BLaER1 treated with 17β-estradiol and CSF1 and Interleukin-3, amounts not matched to agents 10 nM and 100 nM (cell line): Measurements from ENCODE around the gene CRTC1.

ENCODE experiments used
- H3K27ac ChIP-seq, 11 experiments: shearing (Covaris generic); formaldehyde crosslinking; 2 replicates each; pipeline ENCODE4 v1.8.1; 2022
- H3K27me3 ChIP-seq, 11 experiments: shearing (Covaris generic); formaldehyde crosslinking; 2 replicates each; pipeline ENCODE4 v1.8.1; 2022
- H3K36me3 ChIP-seq, 11 experiments: shearing (Covaris generic); formaldehyde crosslinking; 2 replicates each; pipeline ENCODE4 v1.8.1; 2022
- H3K4me1 ChIP-seq, 10 experiments: shearing (Covaris generic); formaldehyde crosslinking; 2 replicates each; pipeline ENCODE4 v1.8.1; 2022
- H3K4me2 ChIP-seq, 11 experiments: shearing (Covaris generic); formaldehyde crosslinking; 2 replicates each; pipeline ENCODE4 v1.8.1; 2022
- H3K4me3 ChIP-seq, 10 experiments: shearing (Covaris generic); formaldehyde crosslinking; 2 replicates each; pipeline ENCODE4 v1.8.1; 2022
- H3K9ac ChIP-seq, 11 experiments: shearing (Covaris generic); formaldehyde crosslinking; 2 replicates each; pipeline ENCODE4 v1.8.1; 2022
- H3K9me3 ChIP-seq, 11 experiments: shearing (Covaris generic); formaldehyde crosslinking; replicated peaks in 1 of 11; 2 replicates each; pipeline ENCODE4 v1.8.1; 2022
- H4K20me1 ChIP-seq, 11 experiments: shearing (Covaris generic); formaldehyde crosslinking; 2 replicates each; pipeline ENCODE4 v1.8.1; 2022
- Cebpa-rat ChIP-seq, 11 experiments: shearing (Covaris generic); IDR thresholded peaks; 2 replicates each; pipeline ENCODE4 v1.8.1; 2022

CRTC1 gene

GRCh38 chr19:18649371-18650020, 34.0 kb upstream of the CRTC1 start:
- Histone ChIP-seq H3K4me1 (peaks cover 65 to 82% (median 76%) of the 10 kb centered on the region in 10 experiments), H3K4me3 (peak overlapping the region in 9 of 10 experiments; percentile 8 to 52 (median 43); a peak in 16 of 20 replicates), H3K9ac (peak overlapping the region in 10 of 11 experiments; percentile 36 to 65 (median 56); a peak in 18 of 22 replicates), H3K4me2 (peak overlapping the region; percentile 82 to 97 (median 92)), H3K9me3 (no peaks in the 10 kb centered on the region), H4K20me1 (peaks cover 46 to 86% (median 72%) of the 10 kb centered on the region in 11 experiments; a peak in 21 of 22 replicates), H3K36me3 (peaks cover 0 to 14% (median 0%) of the 10 kb centered on the region in 11 experiments; a peak in 4 of 22 replicates), H3K27ac (peak overlapping the region in 9 of 11 experiments; percentile 14 to 71 (median 51); a peak in 16 of 22 replicates), H3K27me3 (no peaks in the 10 kb centered on the region)
- no peak for TF ChIP-seq Cebpa-rat (IDR thresholded peaks at IDR 0.05)

- no peaks in the 10 kb centered on the region for H3K9me3 ChIP-seq
- H3K4me3 ChIP-seq: peak overlapping the region in 8 of 10 experiments; percentile 32 to 52 (median 44); a peak in 11 of 20 replicates
- H3K9ac ChIP-seq: peak overlapping the region in 10 of 11 experiments; percentile 36 to 65 (median 56); a peak in 18 of 22 replicates
- no peak for TF ChIP-seq Cebpa-rat (IDR thresholded peaks at IDR 0.05)
- H3K36me3 ChIP-seq: peaks cover 0 to 14% (median 0%) of the 10 kb centered on the region in 11 experiments; a peak in 4 of 22 replicates
- H4K20me1 ChIP-seq: peaks cover 46 to 84% (median 70%) of the 10 kb centered on the region in 11 experiments; a peak in 21 of 22 replicates
- H3K27ac ChIP-seq: peak overlapping the region in 9 of 11 experiments; percentile 14 to 71 (median 51); a peak in 16 of 22 replicates
- H3K27me3 ChIP-seq: no peaks in the 10 kb centered on the region
- peaks cover 60 to 77% (median 71%) of the 10 kb centered on the region in 10 experiments for H3K4me1 ChIP-seq
- H3K4me2 ChIP-seq: peak overlapping the region; percentile 82 to 97 (median 92)
Observed at GRCh38 chr19:18650021-18650390, 33.5 kb upstream of the CRTC1 start.

- Histone ChIP-seq H3K27me3 (no peaks in the 10 kb centered on the region), H3K36me3 (peaks cover 0 to 14% (median 0%) of the 10 kb centered on the region in 11 experiments; a peak in 4 of 22 replicates), H3K4me3 (peak overlapping the region in 3 of 10 experiments; percentile 43 to 45 (median 45); a peak in 4 of 20 replicates), H3K4me2 (peak overlapping the region; percentile 82 to 97 (median 92)), H3K9ac (peak overlapping the region in 10 of 11 experiments; percentile 36 to 65 (median 56); a peak in 16 of 22 replicates), H4K20me1 (peaks cover 48 to 84% (median 70%) of the 10 kb centered on the region in 11 experiments; a peak in 21 of 22 replicates), H3K9me3 (no peaks in the 10 kb centered on the region), H3K27ac (peak overlapping the region in 9 of 11 experiments; percentile 14 to 71 (median 51); a peak in 12 of 22 replicates), H3K4me1 (peaks cover 55 to 72% (median 69%) of the 10 kb centered on the region in 10 experiments)
- no peak for TF ChIP-seq Cebpa-rat (IDR thresholded peaks at IDR 0.05)
Observed at GRCh38 chr19:18650468-18651041, 32.9 kb upstream of the CRTC1 start.

- Histone ChIP-seq H3K4me3 (no peak overlapping the region), H3K27me3 (no peaks in the 10 kb centered on the region), H3K27ac (no peak overlapping the region), H4K20me1 (peaks cover 48 to 84% (median 69%) of the 10 kb centered on the region in 11 experiments; a peak in 21 of 22 replicates), H3K4me1 (peaks cover 50 to 72% (median 69%) of the 10 kb centered on the region in 10 experiments), H3K9me3 (no peaks in the 10 kb centered on the region), H3K36me3 (peaks cover 0 to 14% (median 0%) of the 10 kb centered on the region in 11 experiments; a peak in 4 of 22 replicates), H3K4me2 (peak overlapping the region; percentile 82 to 97 (median 92); a peak in 18 of 22 replicates), H3K9ac (peak overlapping the region in 2 of 11 experiments; percentile 5 to 52; a peak in 4 of 22 replicates)
- TF ChIP-seq Cebpa-rat (IDR thresholded peaks at IDR 0.05): no peak
Observed at GRCh38 chr19:18651300-18651699, 32.2 kb upstream of the CRTC1 start.

GRCh38 chr19:18651733-18652132, 31.7 kb upstream of the CRTC1 start:
- peaks cover 0 to 14% (median 0%) of the 10 kb centered on the region in 11 experiments; a peak in 4 of 22 replicates for H3K36me3 ChIP-seq
- H3K4me3 ChIP-seq: no peak overlapping the region
- H3K9me3 ChIP-seq: no peaks in the 10 kb centered on the region
- TF ChIP-seq Cebpa-rat (IDR thresholded peaks at IDR 0.05): no peak
- peak overlapping the region; percentile 7 to 97 (median 91); a peak in 14 of 22 replicates for H3K4me2 ChIP-seq
- H3K27ac ChIP-seq: no peak overlapping the region
- peaks cover 48 to 83% (median 70%) of the 10 kb centered on the region in 11 experiments; a peak in 21 of 22 replicates for H4K20me1 ChIP-seq
- H3K4me1 ChIP-seq: peaks cover 48 to 73% (median 68%) of the 10 kb centered on the region in 10 experiments
- no peaks in the 10 kb centered on the region for H3K27me3 ChIP-seq
- peak overlapping the region in 1 of 11 experiments; percentile 52; a peak in 2 of 22 replicates for H3K9ac ChIP-seq

GRCh38 chr19:18653853-18654252, 29.6 kb upstream of the CRTC1 start:
- H3K4me1 ChIP-seq: peaks cover 50 to 74% (median 69%) of the 10 kb centered on the region in 10 experiments
- H3K9me3 ChIP-seq: no peaks in the 10 kb centered on the region
- H3K4me2 ChIP-seq: no peak overlapping the region
- no peaks in the 10 kb centered on the region for H3K27me3 ChIP-seq
- no peak for TF ChIP-seq Cebpa-rat (IDR thresholded peaks at IDR 0.05)
- peaks cover 0 to 14% (median 0%) of the 10 kb centered on the region in 11 experiments; a peak in 4 of 22 replicates for H3K36me3 ChIP-seq
- no peak overlapping the region for H3K9ac ChIP-seq
- H3K4me3 ChIP-seq: no peak overlapping the region
- H4K20me1 ChIP-seq: peaks cover 43 to 85% (median 67%) of the 10 kb centered on the region in 11 experiments; a peak in 20 of 22 replicates
- H3K27ac ChIP-seq: no peak overlapping the region

GRCh38 chr19:18654469-18654868, 29.0 kb upstream of the CRTC1 start:
- no peak for TF ChIP-seq Cebpa-rat (IDR thresholded peaks at IDR 0.05)
- Histone ChIP-seq H3K9me3 (no peaks in the 10 kb centered on the region), H3K27me3 (no peaks in the 10 kb centered on the region), H3K27ac (no peak overlapping the region), H3K4me2 (no peak overlapping the region), H3K4me1 (peaks cover 50 to 74% (median 69%) of the 10 kb centered on the region in 10 experiments), H3K36me3 (peaks cover 0 to 14% (median 0%) of the 10 kb centered on the region in 11 experiments; a peak in 4 of 22 replicates), H3K9ac (no peak overlapping the region), H3K4me3 (no peak overlapping the region), H4K20me1 (peaks cover 38 to 85% (median 61%) of the 10 kb centered on the region in 11 experiments; a peak in 19 of 22 replicates)

- Histone ChIP-seq H3K9ac (no peak overlapping the region), H4K20me1 (peaks cover 30 to 85% (median 57%) of the 10 kb centered on the region in 11 experiments; a peak in 19 of 22 replicates), H3K4me1 (peaks cover 50 to 74% (median 69%) of the 10 kb centered on the region in 10 experiments), H3K36me3 (peaks cover 0 to 14% (median 0%) of the 10 kb centered on the region in 11 experiments; a peak in 4 of 22 replicates), H3K27me3 (no peaks in the 10 kb centered on the region), H3K9me3 (no peaks in the 10 kb centered on the region), H3K27ac (no peak overlapping the region), H3K4me2 (peak overlapping the region in 4 of 11 experiments; percentile 19 to 48 (median 38); a peak in 5 of 22 replicates), H3K4me3 (no peak overlapping the region)
- TF ChIP-seq Cebpa-rat (IDR thresholded peaks at IDR 0.05): no peak
Observed at GRCh38 chr19:18655173-18655844, 28.2 kb upstream of the CRTC1 start.
